ENCODE data around the gene PLLP.

GRCh38 chr16:57236022-57236350, 48.5 kb downstream of the PLLP start:
- TF ChIP-seq CTCF (IDR thresholded peaks at IDR 0.05) (no peak), POLR2AphosphoS5 (IDR thresholded peaks at IDR 0.05) (no peak), POLR2A (IDR thresholded peaks at IDR 0.05) (no peak), EP300 (IDR thresholded peaks at IDR 0.05) (no peak)
